ENCODE results near the gene YEATS4. TPM values are rescaled to one million over a fixed set of nuclear protein-coding genes. Genes with fewer than 3 reads are reported as not detected.

Gene YEATS4
- total RNA-seq, 1 experiment from 2014 or later = 42.6 TPM

DNA sequence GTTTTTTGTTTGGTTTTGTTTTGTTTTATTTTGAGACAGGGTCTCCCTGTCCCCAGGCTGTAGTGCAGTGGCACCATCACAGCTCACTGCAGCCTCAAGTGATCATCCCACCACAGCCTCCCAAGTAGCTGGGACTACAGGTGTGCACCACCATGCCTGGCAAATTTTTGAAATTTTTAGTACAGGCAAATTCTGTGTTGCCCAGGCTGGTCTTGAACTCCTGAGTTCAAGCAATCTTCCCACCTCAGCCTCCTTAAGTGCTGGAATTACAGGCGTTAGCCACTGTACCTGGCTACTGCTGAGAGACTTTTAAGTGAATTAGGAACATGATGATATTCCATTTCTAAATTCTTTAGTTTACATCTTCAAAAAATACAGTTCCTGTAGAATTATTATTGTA is 8.8 kb upstream of the YEATS4 start:
- no peaks in the 10 kb centered on the region for H3K36me3 Mint-ChIP-seq (ENCODE audit: insufficient read depth, unreplicated experiment)
- Histone ChIP-seq H3K4me1 (peaks cover 18% of the 10 kb centered on the region), H3K9me3 (no peaks in the 10 kb centered on the region), H3K36me3 (ENCODE audit: control insufficient read depth, insufficient read depth, low read length) (no peaks in the 10 kb centered on the region), H3K4me3 (ENCODE audit: low read depth, low read length) (no peak overlapping the region), H3K27me3 (replicated peaks; ENCODE audit: control insufficient read depth, insufficient read depth, low read length) (no peaks in the 10 kb centered on the region)
- POLR2A ChIA-PET = no interaction called here
- no peak for DNase-seq
- no peaks in the 10 kb centered on the region for H3K9me3 Mint-ChIP-seq (ENCODE audit: unreplicated experiment)
- no peak overlapping the region for H3K4me3 Mint-ChIP-seq (ENCODE audit: unreplicated experiment)
- no peak overlapping the region for H3K27ac Mint-ChIP-seq (ENCODE audit: unreplicated experiment)
- BruUV-seq (replicated peaks) = no TSS peak
- intact Hi-C loops (cut with micrococcal nuclease; ENCODE audit: unreplicated experiment) = loop anchor here (10.0 kb wide), 1 partner anchor 524 kb away; no protein-coding TSS in a partner anchor
- TF ChIP-seq, protein P1, sequence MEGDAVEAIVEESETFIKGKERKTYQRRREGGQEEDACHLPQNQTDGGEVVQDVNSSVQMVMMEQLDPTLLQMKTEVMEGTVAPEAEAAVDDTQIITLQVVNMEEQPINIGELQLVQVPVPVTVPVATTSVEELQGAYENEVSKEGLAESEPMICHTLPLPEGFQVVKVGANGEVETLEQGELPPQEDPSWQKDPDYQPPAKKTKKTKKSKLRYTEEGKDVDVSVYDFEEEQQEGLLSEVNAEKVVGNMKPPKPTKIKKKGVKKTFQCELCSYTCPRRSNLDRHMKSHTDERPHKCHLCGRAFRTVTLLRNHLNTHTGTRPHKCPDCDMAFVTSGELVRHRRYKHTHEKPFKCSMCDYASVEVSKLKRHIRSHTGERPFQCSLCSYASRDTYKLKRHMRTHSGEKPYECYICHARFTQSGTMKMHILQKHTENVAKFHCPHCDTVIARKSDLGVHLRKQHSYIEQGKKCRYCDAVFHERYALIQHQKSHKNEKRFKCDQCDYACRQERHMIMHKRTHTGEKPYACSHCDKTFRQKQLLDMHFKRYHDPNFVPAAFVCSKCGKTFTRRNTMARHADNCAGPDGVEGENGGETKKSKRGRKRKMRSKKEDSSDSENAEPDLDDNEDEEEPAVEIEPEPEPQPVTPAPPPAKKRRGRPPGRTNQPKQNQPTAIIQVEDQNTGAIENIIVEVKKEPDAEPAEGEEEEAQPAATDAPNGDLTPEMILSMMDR (IDR thresholded peaks at IDR 0.05; ENCODE audit: insufficient read depth in 1 of 2, low read depth in 1 of 2, low read length in 1 of 2, severe bottlenecking in 1 of 2, unreplicated experiment in 1 of 2) = no peak
- H3K27me3 Mint-ChIP-seq (ENCODE audit: insufficient read depth, unreplicated experiment) = no peaks in the 10 kb centered on the region
- H3K4me1 Mint-ChIP-seq (ENCODE audit: low read depth, unreplicated experiment) = peaks cover 18% of the 10 kb centered on the region
- CTCF ChIA-PET = no interaction called here

DNA sequence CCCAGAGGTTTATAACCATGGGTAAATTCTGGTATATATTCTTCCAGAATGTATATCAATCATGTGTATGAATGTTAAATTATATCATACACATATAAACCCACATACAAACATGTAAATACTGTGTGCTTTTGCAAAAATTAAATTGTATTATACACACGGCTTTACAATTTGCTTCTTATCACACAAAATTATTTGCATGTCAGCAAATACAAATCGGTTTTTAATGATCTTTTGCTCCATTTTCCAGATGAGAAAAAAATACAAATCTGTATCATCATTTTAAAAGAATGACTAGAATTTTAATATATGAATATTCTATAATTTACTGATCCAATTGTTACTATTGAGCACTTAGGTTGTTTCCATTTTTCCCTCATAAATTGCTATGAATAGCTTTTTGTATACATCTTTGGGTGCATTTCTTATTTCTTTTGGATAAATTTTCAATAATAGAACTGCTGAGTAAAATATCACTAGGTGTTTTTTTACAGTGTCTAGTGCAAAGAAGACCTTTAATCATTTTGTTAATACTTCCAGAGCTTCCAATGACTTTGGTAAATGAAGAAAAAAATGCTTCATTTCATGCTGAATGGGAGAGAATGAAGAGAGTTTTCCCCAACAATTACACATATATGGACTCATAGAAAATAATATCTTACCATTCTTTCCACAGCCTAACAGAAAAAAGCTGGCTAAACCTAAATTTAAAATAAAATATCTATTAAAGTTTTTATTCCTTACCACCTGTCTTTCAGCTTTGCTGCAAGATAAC is 7.9 kb upstream of the YEATS4 start:
- CTCF ChIA-PET = interaction anchor here (0.9 kb wide), 1 partner anchor 66 kb away, joined by 5 read pairs; no protein-coding TSS in a partner anchor
- H3K27me3 Mint-ChIP-seq (ENCODE audit: insufficient read depth, unreplicated experiment) = no peaks in the 10 kb centered on the region
- POLR2A ChIA-PET = interaction anchor here (0.5 kb wide), 1 partner anchor 66 kb away, joined by 3 read pairs; no protein-coding TSS in a partner anchor

DNA sequence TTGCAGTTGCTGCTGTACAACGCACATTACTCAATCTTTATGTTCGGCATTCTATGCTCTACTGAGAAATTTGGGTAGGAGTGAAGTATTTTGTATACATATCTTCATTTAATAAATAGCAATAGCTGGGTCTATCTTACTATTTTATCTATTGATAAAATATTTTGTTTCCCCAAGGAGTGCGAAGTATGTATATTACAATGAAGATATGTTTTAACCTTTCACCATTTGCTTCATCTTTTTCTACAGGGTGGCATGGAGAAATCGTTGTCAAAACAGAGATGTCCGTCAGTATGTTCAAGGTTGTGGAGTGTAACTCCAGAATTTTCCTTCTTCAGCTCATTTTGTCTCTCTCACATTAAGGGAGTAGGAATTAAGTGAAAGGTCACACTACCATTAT is 6.6 kb upstream of the YEATS4 start:
- H3K27me3 ChIP-seq (replicated peaks; ENCODE audit: control insufficient read depth, insufficient read depth, low read length) = no peaks in the 10 kb centered on the region
- H3K36me3 ChIP-seq (ENCODE audit: control insufficient read depth, insufficient read depth, low read length) = no peaks in the 10 kb centered on the region
- H3K4me3 ChIP-seq (ENCODE audit: low read depth, low read length) = no peak overlapping the region
- DNase-seq = no peak
- Mint-ChIP-seq H3K4me3 (ENCODE audit: unreplicated experiment) (no peak overlapping the region), H3K4me1 (ENCODE audit: low read depth, unreplicated experiment) (peaks cover 31% of the 10 kb centered on the region), H3K27me3 (ENCODE audit: insufficient read depth, unreplicated experiment) (no peaks in the 10 kb centered on the region), H3K36me3 (ENCODE audit: insufficient read depth, unreplicated experiment) (peaks cover 6% of the 10 kb centered on the region), H3K9me3 (ENCODE audit: unreplicated experiment) (no peaks in the 10 kb centered on the region), H3K27ac (ENCODE audit: unreplicated experiment) (no peak overlapping the region)
- POLR2A ChIA-PET = no interaction called here
- TF ChIP-seq, protein P1 (IDR thresholded peaks at IDR 0.05; ENCODE audit: insufficient read depth in 1 of 2, low read depth in 1 of 2, low read length in 1 of 2, severe bottlenecking in 1 of 2, unreplicated experiment in 1 of 2) = no peak
- intact Hi-C loops (cut with micrococcal nuclease; ENCODE audit: unreplicated experiment) = loop anchor here (10.0 kb wide), 1 partner anchor 522 kb away; no protein-coding TSS in a partner anchor
- H3K9me3 ChIP-seq = no peaks in the 10 kb centered on the region
- CTCF ChIA-PET = no interaction called here
- H3K4me1 ChIP-seq = peaks cover 16% of the 10 kb centered on the region
- BruUV-seq (replicated peaks) = no TSS peak

More for the DNA sequence above, 7.9 kb upstream of the YEATS4 start:
- no peaks in the 10 kb centered on the region for H3K36me3 ChIP-seq (ENCODE audit: control insufficient read depth, insufficient read depth, low read length)
- H3K4me3 ChIP-seq (ENCODE audit: low read depth, low read length) = no peak overlapping the region
- H3K4me1 Mint-ChIP-seq (ENCODE audit: low read depth, unreplicated experiment) = peaks cover 21% of the 10 kb centered on the region
- no peaks in the 10 kb centered on the region for H3K27me3 ChIP-seq (replicated peaks; ENCODE audit: control insufficient read depth, insufficient read depth, low read length)
- intact Hi-C loops (cut with micrococcal nuclease; ENCODE audit: unreplicated experiment) = loop anchor here (10.0 kb wide), 1 partner anchor 523 kb away; no protein-coding TSS in a partner anchor
- H3K36me3 Mint-ChIP-seq (ENCODE audit: insufficient read depth, unreplicated experiment) = no peaks in the 10 kb centered on the region
- H3K27ac Mint-ChIP-seq (ENCODE audit: unreplicated experiment) = no peak overlapping the region
- H3K4me1 ChIP-seq = peaks cover 13% of the 10 kb centered on the region
- no peak overlapping the region for H3K4me3 Mint-ChIP-seq (ENCODE audit: unreplicated experiment)
- DNase-seq = no peak
- H3K9me3 Mint-ChIP-seq (ENCODE audit: unreplicated experiment) = no peaks in the 10 kb centered on the region
- H3K9me3 ChIP-seq = no peaks in the 10 kb centered on the region
- no TSS peak for BruUV-seq (replicated peaks)
- TF ChIP-seq, protein P1 (IDR thresholded peaks at IDR 0.05; ENCODE audit: insufficient read depth in 1 of 2, low read depth in 1 of 2, low read length in 1 of 2, severe bottlenecking in 1 of 2, unreplicated experiment in 1 of 2) = no peak

Measured in Caco-2 (cell line).